SU-DHL-6 (cell line): ENCODE measurements around the gene NUDT7.

ENCODE experiments used
- H2AFZ ChIP-seq: fragments of 200-600 bp; sonication (generic); 2 replicates; pipeline ENCODE4 v1.6.1; 2014; ENCODE audit warnings: low read depth, mild to moderate bottlenecking, moderate library complexity, mixed read lengths, antibody characterized with exemption, low read length; ENCODE audit not compliant: severe bottlenecking
- H3F3A ChIP-seq: fragments of 200-600 bp; shearing (Covaris generic); 2 replicates; pipeline ENCODE4 v1.6.0; 2016; ENCODE audit warnings: antibody characterized with exemption, mild to moderate bottlenecking; ENCODE audit not compliant: insufficient read depth
- H3K27ac ChIP-seq: fragments of 200-600 bp; sonication (generic); 2 replicates; pipeline ENCODE4 v1.5.1; 2016; ENCODE audit warnings: low read depth, mild to moderate bottlenecking, low read length, moderate library complexity, mixed read lengths
- H3K27me3 ChIP-seq: fragments of 200-600 bp; sonication (generic), shearing (Covaris generic); 2 replicates; pipeline ENCODE4 v1.6.0; 2014; ENCODE audit warnings: mild to moderate bottlenecking, low read length
- H3K36me3 ChIP-seq: fragments of 200-600 bp; sonication (generic); 2 replicates; pipeline ENCODE4 v1.6.1; 2014; ENCODE audit warnings: mild to moderate bottlenecking, low read length, mixed read lengths
- H3K4me2 ChIP-seq: fragments of 300-600, 200-600 bp; shearing (Covaris generic), sonication (generic); 2 replicates; pipeline ENCODE4 v1.6.0; 2014; ENCODE audit warnings: low read length, low read depth, mild to moderate bottlenecking; ENCODE audit not compliant: poor library complexity, severe bottlenecking
- H3K4me3 ChIP-seq: fragments of 200-600 bp; sonication (generic); 2 replicates; pipeline ENCODE4 v1.5.1; 2014; ENCODE audit warnings: antibody characterized with exemption, low read length, mild to moderate bottlenecking, mixed read lengths; ENCODE audit not compliant: insufficient read depth, poor library complexity, severe bottlenecking
- H3K79me2 ChIP-seq: fragments of 200-600 bp; sonication (generic); 2 replicates; pipeline ENCODE4 v1.6.1; 2014; ENCODE audit warnings: mild to moderate bottlenecking, low read length, moderate library complexity; ENCODE audit not compliant: insufficient read depth
- H3K9ac ChIP-seq: fragments of 200-600 bp; sonication (generic); 2 replicates; pipeline ENCODE4 v1.7.0; 2014; ENCODE audit warnings: mild to moderate bottlenecking, low read length
- H3K9me2 ChIP-seq: fragments of 200-600 bp; sonication (generic); replicated peaks from 2 replicates; pipeline ENCODE4 v1.6.1; 2014; ENCODE audit warnings: low read length; ENCODE audit not compliant: insufficient read depth
- H3K9me3 ChIP-seq: fragments of 200-600 bp; sonication (generic); 2 replicates; pipeline ENCODE4 v1.6.1; 2014; ENCODE audit warnings: low read length, mixed read lengths; ENCODE audit not compliant: insufficient read depth
- H4K20me1 ChIP-seq: fragments of 200-600 bp; sonication (generic); 2 replicates; pipeline ENCODE4 v1.6.1; 2014; ENCODE audit warnings: low read depth, mild to moderate bottlenecking, antibody characterized with exemption, low read length, moderate library complexity, mixed read lengths
- CTCF ChIP-seq: fragments of 200-600 bp; sonication (generic); IDR thresholded peaks from one replicate; pipeline ENCODE4 v1.5.1; 2017; ENCODE audit warnings: antibody characterized with exemption, mild to moderate bottlenecking, low read length, moderate library complexity; ENCODE audit not compliant: insufficient read depth, poor library complexity, severe bottlenecking
- EZH2phosphoT487 ChIP-seq: fragments of 200-600 bp; sonication (generic), shearing (Covaris generic); conservative IDR thresholded peaks from 2 replicates; pipeline ENCODE4 v1.6.1; 2018; ENCODE audit warnings: mild to moderate bottlenecking, antibody characterized with exemption, low read length, moderate library complexity, mixed read lengths

Gene NUDT7

GRCh38 chr16:77677129-77677528 lies 45.2 kb upstream of the NUDT7 start:
- Histone ChIP-seq H3K27ac (no peak overlapping the region), H3K4me3 (no peak overlapping the region)

GRCh38 chr16:77679391-77679790 lies 42.9 kb upstream of the NUDT7 start:
- Histone ChIP-seq H3K27me3 (no peaks in the 10 kb centered on the region), H3K4me3 (no peak overlapping the region), H3F3A (no peaks in the 10 kb centered on the region), H3K9me2 (no peaks in the 10 kb centered on the region), H3K36me3 (no peaks in the 10 kb centered on the region), H3K79me2 (no peaks in the 10 kb centered on the region), H2AFZ (no peak overlapping the region), H3K4me2 (peak overlapping the region; percentile 16), H3K9ac (no peak overlapping the region), H3K27ac (no peak overlapping the region), H4K20me1 (no peaks in the 10 kb centered on the region), H3K9me3 (no peaks in the 10 kb centered on the region)
- TF ChIP-seq CTCF: no peak

More at GRCh38 chr16:77677129-77677528, 45.2 kb upstream of the NUDT7 start:
- Histone ChIP-seq H3K36me3 (no peaks in the 10 kb centered on the region), H3K4me2 (no peak overlapping the region), H3K9me3 (no peaks in the 10 kb centered on the region), H3K9me2 (no peaks in the 10 kb centered on the region), H3K27me3 (no peaks in the 10 kb centered on the region), H2AFZ (no peak overlapping the region), H3K79me2 (no peaks in the 10 kb centered on the region), H4K20me1 (no peaks in the 10 kb centered on the region), H3F3A (no peaks in the 10 kb centered on the region), H3K9ac (no peak overlapping the region)
- no peak for TF ChIP-seq EZH2phosphoT487
- TF ChIP-seq CTCF: no peak

GRCh38 chr16:77679901-77680300 lies 42.4 kb upstream of the NUDT7 start:
- Histone ChIP-seq H3K4me2 (peak overlapping the region; percentile 16), H3F3A (no peaks in the 10 kb centered on the region), H2AFZ (peak overlapping the region; percentile 23)

More at GRCh38 chr16:77679901-77680300, 42.4 kb upstream of the NUDT7 start:
- Histone ChIP-seq H3K27ac (no peak overlapping the region), H4K20me1 (no peaks in the 10 kb centered on the region), H3K9me2 (no peaks in the 10 kb centered on the region), H3K79me2 (no peaks in the 10 kb centered on the region), H3K4me3 (no peak overlapping the region), H3K27me3 (no peaks in the 10 kb centered on the region), H3K9me3 (no peaks in the 10 kb centered on the region), H3K36me3 (no peaks in the 10 kb centered on the region), H3K9ac (no peak overlapping the region)
- TF ChIP-seq CTCF (no peak), EZH2phosphoT487 (no peak)
